HUDEP-2 (cell line): ENCODE results near the gene GNG13.
"Not testable (repeated sequence)": the region's sequence is repeated elsewhere in the genome, so short reads cannot be mapped to it uniquely, and the experiment has no call there.

Experiments
- DNase-seq, 76 experiments: peaks; one replicate each; lab custom pipeline; 2025; ENCODE audit not compliant: unreplicated experiment in 76 of 76; lab: John Stamatoyannopoulos, UW

The GNG13 gene, protein sequence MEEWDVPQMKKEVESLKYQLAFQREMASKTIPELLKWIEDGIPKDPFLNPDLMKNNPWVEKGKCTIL

DNA sequence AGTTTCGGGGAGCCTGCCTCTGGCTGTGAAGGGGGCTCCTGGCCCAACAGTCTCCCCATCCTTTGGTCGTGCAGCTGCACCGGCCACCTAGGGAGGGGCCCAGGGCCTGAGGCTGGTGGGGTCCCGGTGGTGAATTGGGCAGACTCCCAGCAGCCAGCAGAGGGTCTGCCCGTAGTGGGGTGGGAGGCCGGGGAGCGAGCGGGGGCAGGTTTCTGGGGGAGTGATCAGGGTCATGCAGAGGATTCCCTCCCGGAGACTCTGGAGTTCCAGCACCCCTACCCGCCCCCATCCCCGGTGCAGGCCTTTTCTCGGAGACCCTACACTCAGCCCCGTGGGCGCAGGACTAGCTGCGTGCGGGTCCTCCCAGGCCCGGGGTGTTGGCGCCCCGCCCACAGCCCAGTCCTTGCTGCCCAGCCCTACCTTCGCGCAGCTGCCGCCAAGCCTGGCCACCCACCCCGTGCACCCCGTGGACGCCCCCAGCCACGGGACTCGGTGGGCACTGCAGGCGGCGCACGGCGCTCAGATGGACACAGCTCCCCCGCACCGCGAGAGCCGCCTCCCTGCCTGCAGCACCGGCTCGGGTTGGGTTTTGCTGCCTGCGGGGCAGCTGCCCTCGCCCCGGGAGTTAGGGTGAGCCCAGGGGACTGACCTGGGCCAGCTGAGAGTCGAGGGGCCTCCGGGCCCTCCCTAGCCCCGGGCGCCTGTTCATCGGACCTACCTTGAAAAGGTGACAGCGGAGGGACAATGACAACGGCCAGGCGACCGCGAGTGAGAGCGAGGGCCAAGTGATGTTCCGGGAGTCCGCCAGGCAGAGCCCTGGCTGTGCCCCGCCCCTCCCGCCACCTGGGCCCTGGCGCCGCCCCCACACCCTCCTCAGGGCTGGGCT, at the start of gene GNG13:
Gene GNG13, minus strand, starts transcription at position 787 of the 886 bp plus-strand sequence. CDS start 1,657 bp downstream, outside the sequence.
- no peak for DNase-seq

DNA sequence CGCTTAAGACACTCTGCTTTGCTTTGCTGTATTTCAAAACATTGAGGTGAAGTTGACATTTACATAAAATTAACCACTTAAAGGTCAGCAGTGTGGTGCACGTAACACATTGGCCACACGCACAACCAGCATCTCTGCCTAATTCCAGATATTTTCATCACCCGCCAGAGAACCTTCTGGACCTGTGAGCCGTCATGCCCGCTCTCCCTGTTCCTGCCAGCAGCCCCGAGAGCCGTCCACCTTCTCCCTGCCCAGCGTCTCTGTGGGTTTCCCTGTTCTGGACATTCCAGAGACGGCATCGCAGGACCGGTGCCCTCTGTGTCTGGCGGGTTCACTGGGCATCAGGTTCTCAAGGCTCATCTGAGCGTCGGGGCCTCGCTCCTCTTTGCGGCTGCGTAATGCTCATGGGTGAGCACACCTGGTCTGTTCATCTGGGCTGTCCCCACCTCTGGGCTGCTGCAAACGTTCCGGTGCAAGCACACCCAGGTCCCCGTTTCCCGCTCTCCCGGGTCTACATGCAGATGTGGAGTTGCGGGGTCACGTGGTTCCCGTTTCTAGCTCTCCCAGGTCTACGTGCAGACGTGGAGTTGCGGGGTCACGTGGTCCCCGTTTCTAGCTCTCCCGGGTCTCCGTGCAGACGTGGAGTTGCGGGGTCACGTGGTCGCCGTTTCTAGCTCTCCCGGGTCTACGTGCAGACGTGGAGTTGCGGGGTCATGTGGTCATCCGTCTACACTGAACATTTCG, 48.1 kb upstream of the GNG13 start:
- no peak for DNase-seq

DNA sequence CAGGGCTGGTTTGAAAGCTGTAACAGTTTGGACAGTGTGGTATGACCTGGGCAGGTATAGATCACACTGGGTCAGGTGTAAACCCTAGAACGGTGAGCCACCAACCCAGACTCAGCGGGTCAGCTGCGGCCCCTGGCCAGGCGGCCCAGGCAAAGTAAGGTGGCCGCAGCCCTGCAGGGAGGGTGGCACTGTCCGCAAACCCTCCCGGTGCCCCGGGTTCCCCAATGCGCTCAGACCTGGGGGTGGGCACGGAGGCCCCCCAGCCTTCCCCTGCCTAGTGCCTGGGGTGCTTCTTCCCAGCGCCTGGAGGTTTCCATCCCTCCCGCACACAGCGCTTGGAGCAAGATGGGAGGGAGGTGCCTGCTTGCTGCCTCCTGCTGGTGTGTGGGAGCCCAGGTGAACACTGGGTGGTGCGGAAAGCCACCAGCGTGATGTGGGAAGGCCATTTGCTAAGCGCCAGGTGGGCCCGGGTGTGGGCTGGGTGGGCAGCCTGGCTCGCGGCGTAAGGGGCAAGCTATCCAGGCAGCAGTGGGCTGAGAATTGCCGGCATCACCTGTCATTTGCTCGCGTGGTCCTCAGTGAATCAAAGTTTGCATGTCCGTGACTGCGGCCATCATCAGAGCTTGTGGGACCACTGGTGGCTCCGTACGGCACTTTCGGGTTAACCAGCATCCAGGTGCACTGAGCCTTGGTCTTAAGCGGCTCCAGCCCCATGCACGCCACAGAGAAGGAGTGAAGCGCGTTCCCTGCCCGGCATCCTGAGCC, 47.3 kb upstream of the GNG13 start:
- no peak for DNase-seq

DNA sequence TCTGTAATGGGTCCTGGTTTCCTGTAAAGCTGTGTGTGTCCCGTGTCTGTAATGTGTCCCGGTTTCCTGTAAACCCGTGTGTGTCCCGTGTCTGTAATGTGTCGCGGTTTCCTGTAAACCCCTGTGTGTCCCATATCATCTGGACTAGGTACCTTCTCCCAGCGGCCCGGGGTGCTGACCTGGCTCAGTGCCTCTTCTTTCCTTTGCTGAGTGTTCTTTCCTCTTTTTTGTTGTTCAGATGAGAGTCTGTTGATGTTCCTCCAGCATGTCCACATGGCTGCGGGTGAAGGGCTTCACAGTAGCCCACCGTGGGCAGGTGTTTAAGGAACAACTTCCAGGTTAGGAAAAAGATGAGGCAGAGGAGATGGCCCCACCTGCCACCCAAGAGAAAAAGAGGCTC, 46.6 kb upstream of the GNG13 start:
- DNase-seq, result no peak

DNA sequence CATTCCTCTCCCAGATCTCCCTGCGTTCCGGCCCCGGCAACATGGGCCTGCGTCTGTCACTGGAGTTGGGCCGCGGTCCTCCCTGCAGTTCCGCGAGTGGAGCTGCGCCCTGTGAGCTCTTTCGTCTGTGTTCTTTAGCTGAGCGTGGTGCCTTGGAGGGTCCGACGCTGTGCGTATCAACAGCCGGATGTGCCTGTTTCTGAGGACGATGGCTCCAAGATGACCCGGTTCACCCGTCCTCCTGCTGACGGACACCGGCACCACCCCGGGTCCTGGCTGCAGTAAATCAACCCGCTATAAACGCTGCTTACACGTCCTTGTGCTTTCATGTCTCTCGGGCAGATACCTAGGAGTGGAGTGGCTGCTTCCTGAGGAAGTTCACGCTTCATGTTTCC, 44.8 kb upstream of the GNG13 start:
- no peak for DNase-seq

DNA sequence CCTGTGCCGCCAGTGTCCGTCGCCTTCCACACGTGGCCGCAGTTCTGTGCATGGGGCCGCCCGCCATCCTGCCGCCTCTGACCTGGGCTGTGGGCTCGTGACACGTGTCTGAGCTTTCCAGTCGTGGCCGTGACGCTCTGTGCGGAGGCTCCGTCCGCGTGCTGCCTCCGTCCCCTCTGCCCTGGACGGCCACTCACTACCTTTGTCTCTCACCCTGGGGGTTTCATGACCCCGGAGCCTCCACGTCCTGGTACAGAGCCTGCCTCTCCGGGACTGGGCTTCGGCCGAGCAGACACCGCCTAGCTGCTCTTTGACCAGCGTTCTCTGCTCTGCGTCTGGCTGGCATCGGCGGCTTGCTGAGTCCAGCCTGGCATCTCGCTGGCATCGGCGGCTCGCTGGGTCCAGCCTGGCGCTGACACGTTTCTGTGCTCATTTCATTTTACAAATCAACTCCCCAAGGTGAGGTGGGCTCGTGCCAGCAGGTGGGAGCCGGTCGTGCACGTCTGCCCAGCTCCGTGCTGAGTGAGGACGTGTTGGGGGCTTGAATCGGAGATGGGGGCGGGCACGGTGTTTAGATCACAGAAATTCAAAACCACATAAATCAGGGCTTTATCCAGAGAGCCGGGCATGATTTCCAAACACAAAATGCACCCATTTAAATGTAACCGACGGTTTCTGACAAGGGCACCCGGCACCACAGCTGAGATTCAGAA, 44.3 kb upstream of the GNG13 start:
- DNase-seq, result no peak

DNA sequence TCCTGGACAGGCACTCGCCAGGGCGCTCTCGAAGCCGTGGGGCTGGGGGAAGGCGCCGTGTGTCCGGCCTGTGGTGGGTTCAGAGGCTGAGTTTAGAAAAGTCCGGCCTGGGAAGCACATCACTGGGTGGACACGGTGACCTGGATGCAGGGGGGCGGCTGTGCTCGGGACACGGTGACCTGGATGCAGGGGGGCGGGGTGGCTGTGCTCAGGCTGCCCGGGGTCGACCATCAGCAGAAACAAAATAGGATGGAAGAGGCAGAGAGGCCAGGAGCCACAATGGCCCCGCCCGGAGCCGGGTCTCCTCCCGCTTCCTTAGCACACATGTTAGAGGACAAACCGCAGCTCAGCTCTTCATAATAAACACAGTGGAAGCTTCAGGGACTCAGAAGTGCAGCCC, 43.2 kb upstream of the GNG13 start:
- DNase-seq, result no peak

DNA sequence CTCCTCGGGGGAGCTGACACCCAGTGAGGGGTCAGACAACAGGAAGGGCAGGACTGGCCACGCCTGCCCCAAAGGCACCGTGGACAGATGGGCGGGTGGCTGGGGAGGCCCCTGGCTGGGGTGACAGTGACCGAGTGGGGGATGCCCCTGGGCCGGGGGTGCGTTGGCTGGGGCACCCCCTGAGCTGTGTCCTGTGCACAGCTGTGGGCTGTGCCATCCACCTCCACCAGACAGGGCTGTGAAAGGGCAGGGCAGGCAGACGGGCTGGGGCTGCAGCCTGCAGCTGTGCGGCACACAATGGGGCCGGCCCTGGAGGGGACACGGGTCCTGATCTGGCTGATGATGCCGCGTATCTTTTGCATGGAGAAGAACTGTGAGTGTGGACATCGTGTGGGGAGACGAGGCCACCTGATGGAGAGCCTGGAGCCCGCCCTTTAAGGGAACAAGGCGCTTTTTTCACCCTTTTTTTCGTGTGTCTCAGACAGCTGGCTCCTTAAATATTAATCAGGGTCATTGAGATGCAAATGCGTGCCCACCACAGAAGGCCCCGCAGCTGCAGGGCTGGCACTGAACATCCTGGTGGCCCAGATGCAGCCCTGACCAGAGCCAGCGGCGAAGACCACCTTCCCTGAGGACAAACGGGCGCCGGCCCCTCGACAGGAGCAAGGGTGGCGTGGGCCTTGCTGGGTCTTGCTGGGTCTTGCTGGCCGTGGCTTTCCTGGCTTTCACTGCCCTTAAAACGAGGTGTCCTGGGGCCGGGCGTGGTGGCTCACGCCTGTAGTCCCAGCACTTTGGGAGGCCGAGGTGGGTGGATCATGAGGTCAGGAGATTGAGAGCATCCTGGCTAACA, 42.4 kb upstream of the GNG13 start:
- DNase-seq, result no peak

DNA sequence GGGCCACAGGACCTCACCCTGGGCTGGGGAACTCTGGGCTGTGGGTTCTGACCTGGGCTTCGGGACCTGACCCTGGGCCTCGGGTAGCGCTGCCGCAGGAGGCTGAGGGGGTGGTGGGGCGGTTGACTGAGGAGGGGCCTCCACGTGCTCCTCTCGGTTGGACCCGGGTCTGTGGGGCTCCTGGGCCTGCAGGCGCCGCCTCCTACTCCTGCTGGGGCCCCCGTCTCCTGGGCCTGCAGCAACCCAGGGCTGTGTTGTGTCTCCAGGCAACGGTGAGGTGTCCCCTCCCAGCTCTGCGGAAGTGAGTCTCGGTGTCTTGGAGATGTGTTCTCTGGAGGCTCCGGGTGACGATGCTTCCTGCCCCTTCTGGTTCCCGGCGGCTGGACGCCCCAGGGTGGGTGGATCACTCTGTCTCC, 41.5 kb upstream of the GNG13 start:
- DNase-seq, result no peak

DNA sequence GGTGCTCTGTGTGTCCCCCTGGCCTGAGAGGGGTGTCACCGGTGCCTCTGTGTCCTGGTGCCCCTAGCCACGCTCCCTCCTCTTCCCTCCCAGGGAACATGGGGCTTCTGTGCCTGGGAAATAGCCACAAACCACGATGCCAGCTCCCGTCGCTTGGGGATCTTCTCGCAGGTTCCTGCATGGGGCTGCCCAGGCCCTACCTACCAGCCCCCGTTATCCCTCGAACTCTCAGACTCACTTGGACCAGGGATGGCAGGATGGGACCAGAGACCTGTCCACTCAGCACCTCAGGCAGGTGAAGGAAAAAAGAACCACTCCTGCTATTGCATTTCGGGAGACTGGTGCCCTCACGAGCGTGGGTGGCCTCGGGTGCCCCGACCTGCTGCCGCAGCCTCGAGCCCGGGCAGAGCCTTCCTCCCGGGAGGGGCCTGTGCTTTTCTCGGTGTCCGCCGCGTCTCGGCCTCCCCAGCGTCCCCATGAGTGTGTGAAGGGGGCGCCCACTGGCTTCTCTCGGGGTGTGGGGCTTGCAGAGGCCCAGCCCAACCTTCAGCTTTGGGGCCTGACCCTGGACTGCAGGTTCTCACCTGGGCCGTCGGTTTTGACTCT, 41.0 kb upstream of the GNG13 start:
- DNase-seq, result no peak

DNA sequence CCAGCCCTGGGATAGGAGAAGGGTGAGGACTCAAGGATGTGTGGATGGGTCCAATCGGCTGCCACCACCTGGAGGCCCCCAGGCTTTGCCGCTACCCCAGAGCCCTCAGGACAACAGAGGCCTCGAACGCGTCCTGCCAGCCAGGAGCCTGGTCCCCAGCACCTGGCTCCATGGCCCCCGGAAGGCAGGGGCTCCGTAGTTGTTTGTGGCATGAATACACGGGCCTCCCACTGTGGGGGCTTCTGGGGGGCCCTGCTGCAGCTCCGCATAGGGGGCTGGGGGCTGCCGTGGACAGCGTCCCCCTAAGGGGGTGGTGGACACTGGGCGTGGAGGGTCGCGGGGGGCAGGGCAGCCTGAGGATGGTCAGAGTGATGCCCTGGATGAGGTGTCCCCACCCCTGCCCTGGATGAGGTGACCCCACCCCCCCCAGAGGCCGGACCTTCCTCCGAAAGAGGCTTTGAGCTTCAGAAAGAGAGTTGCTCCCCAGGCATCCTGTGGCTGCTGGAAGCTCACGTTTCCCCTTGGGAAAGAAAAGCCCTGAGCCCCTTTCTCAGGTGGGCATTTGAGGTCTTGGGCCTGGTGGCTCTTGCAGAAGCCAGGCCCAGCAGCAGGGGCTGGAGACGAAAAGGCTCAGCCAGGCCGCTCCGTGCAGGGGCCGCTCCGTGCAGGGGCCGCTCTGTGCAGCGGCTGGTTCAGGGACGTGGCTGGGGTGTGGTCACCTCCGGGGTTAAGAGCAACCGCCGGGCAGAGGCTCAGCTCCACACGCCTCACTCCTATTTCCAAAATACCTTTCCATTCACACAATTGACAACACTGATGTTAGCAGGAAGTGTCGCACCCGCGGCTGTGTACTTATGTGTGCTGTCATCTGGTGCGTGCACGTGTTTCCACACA, 40.3 kb upstream of the GNG13 start:
- no peak for DNase-seq

DNA sequence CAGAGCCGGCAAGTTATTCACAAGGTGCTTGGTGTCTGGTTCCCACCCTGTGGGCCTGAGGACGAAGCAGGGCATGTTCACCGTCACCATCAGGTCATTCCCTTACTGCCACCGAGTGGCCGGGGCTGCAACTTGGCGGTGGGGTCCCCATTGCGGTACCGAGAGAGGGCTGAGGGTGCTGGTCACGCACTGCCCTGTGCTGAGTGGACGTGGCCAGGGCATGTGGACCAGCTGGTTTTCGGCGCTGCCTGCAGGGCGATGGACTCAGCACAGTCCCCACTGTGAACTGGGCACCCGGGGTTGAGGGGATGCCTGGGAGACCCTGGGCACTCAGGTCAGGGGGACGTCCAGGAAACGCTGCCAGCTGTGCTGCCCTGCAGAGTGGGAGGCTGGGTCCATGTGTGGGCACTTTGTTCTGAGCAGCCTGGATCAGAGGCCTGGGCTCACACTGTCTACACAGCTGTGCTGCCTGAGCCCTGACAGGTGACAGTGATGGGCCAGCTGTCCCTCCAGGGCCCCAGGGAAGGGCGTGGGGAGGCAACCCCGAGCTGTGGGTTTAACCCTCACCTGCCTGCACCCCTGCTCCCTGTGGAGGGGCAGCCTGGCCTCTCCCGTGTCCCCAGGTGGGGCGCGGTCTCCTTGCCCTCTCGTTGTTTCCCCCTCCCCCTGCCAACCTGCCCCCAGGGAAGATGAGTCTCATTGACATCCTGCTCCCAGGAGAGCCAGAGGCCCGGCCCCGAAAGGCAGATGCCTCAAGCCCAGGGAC, 39.3 kb upstream of the GNG13 start:
- no peak for DNase-seq

DNA sequence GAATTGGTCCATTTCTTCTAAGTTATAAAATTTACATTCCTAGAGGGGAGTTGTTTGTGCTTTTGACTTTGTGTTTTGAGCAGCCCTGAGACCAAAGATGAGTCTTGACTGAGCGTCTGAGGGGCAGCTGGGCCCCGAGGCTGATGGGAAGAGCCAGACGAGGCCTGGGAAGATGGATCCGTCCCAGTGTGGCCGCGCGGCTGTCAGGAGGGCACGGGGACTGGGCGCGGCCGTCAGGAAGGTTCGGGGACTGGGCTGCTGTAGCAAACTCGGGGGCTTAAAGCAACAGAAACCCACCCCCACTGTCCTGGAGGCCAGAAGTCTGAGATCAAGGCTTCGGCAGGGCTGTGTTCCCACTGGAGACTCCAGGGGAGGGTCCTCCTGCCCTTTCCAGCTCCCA, 38.2 kb upstream of the GNG13 start:
- no peak for DNase-seq

DNA sequence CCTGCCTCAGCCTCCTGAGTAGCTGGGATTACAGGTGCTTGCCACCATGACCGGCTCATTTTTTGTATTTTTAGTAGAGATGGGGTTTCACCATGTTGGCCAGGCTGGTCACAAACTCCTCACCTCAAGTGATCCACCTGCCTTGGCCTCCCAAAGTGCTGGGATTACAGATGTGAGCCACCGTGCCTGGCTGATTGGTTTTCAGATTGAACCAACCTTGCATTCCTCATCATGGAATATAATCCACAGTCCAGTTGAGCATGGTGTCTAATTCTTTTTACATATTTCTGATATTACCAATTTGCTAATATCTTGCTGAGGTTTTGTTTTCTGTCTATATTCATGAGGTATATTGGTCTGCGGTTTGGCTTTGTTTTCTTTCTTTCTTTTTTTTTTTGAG, 36.3 kb upstream of the GNG13 start:
- not testable (repeated sequence) for DNase-seq

DNA sequence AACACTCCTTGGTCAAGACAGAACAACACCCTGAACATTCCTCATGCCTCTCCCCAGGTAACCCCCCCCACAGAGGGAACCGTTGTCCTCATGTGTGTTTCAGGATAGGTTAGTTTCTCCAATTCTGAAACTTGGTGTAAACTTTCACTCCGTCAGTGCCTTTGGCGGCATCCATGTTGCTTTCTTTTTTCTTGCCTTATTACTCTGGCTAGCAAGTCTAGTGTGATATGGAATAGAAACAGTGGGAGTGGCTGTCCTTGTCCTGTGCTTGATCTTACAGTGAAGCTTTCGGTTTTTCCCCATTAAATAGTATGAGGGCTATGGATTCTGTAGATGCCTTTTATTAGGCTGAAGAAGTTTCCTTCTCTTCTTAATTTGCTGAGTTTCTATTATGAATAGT, 35.7 kb upstream of the GNG13 start:
- DNase-seq, result no peak

DNA sequence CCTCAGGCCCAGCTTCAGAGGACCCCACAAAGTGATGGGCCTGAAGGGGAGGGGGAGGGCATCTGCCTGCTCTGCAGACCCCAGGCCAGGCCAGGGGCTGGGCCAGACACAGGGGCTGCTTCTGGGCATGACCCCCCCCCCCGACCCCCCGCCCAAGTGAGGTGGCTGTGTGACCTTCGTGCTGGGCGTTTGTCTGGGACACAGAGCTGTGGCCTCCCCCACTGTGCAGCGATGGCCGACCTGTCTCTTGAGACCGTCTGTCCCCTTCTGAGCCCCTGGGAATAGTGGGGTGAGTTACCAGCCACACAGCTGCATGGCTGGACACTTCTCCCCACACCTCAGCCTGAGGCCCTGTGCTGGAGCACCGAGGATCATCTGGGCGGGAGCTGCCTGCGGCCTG, 34.8 kb upstream of the GNG13 start:
- no peak for DNase-seq

DNA sequence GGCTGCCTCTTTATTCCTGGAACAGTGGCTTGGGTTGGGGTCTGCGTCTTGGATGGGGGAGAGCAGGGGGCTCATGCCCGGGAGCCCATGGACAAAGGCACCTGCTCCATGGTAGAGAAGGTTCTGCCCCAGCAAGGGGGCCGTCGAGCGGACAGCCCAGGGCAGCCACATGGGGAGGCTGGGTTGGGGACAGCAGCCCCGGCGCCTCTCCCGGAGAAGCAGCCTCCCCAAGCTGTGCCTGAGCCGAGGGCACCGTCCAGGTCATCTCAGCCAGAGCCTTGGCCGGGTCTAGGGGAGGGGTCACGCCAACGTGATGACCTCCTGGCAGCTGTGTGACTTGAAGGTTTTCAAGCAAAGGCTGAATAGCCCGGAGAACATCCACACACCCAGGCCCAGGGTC, 32.9 kb upstream of the GNG13 start:
- no peak for DNase-seq
